ENCODE results near the gene UBR4.

DNA sequence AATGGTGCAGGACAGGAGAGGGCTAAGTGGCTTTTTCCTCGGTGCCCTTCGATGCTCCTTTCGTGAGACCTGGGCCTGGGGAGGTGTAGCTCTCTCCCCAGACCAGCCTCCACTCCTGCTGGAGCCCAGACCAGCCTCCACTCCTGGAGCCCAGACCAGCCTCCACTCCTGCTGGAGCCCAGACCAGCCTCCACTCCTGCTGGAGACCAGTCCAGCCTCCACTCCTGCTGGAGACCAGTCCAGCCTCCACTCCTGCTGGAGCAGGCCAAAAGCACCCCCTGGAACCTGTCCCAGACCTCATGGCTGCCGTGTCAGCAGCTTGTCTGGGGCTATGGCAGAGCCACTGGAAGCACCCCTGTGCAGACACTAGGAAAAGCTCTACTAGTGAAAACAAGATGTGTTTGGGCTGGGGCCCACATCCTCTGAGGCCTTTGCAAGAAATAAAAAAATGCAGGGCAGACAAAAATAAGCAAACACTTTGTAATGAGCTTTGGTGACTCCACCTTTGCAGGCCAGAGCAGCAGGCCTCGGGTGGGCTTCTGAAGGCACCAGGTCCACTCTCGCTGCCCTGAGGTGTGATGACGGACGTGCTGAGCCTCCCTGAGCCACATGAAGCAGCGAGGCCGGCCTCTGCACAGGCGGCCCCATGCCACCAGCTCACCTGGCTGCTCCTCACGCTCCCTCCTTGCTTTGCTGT, 137.6 kb downstream of the UBR4 start:
- no peak for TF ChIP-seq POLR2A (IDR thresholded peaks at IDR 0.05)
- TF ChIP-seq, protein P1, sequence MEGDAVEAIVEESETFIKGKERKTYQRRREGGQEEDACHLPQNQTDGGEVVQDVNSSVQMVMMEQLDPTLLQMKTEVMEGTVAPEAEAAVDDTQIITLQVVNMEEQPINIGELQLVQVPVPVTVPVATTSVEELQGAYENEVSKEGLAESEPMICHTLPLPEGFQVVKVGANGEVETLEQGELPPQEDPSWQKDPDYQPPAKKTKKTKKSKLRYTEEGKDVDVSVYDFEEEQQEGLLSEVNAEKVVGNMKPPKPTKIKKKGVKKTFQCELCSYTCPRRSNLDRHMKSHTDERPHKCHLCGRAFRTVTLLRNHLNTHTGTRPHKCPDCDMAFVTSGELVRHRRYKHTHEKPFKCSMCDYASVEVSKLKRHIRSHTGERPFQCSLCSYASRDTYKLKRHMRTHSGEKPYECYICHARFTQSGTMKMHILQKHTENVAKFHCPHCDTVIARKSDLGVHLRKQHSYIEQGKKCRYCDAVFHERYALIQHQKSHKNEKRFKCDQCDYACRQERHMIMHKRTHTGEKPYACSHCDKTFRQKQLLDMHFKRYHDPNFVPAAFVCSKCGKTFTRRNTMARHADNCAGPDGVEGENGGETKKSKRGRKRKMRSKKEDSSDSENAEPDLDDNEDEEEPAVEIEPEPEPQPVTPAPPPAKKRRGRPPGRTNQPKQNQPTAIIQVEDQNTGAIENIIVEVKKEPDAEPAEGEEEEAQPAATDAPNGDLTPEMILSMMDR (IDR thresholded peaks at IDR 0.05), result no peak
